HG03103 (cell line): ENCODE results near the gene LDLRAD4.
"Not testable (repeated sequence)": the region's sequence is repeated elsewhere in the genome, so short reads cannot be mapped to it uniquely, and the experiment has no call there.

Experiments used
- ATAC-seq: cut with Tn5 transposase; IDR thresholded peaks from one replicate; pipeline ENCODE4 v1.9.1; 2021; ENCODE audit warnings: low read depth; ENCODE audit not compliant: unreplicated experiment

The LDLRAD4 gene

GRCh38 chr18:13244135-13244534, 25.6 kb downstream of the LDLRAD4 start:
- ATAC-seq = no peak

DNA sequence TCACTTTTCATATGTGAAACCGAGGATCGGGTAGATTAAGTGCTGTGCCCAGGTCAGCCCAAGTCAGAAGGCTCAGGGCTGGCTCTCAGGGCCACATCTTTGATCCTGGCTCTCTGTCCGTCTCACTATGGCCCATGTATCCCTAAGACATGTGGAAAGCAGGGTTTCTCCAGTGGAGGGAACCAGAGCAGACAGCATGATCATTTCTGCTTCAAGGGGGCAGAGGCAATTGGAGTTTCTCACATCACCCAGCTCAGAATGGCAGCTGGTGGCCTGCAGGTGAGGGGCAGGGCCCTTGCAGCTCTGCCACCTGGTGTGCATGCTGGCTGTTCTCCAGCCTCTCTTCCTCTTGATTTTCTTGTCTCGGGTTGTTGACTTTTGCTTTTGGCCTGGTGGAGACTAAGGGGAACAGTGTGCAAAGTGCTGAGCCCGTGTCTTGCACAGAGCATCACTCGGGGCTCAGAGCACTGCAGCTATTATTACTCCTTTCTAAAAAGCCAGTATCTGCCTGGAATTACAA, 27.0 kb downstream of the LDLRAD4 start:
- no peak for ATAC-seq

GRCh38 chr18:13246121-13246520, 27.6 kb downstream of the LDLRAD4 start:
- ATAC-seq = no peak

DNA sequence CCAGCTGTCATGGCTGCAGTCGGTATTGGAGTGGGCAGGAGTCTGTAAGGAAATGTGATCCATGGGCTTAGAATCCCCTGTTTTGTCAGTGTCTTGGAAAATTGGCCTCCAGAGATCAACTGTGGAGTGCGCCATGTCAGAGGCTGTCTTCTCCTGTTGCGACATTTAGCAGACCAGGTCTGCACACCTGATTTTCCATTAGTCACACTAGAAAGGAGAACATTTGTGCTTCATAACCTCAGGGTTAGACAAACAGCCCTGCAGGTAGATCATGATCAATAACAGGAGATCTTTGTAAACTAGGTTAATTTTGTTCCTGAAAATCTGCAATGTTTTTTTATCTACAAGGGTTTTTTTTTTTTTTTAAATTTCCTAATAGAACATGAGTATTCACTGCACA, 28.0 kb downstream of the LDLRAD4 start:
- no peak for ATAC-seq

DNA sequence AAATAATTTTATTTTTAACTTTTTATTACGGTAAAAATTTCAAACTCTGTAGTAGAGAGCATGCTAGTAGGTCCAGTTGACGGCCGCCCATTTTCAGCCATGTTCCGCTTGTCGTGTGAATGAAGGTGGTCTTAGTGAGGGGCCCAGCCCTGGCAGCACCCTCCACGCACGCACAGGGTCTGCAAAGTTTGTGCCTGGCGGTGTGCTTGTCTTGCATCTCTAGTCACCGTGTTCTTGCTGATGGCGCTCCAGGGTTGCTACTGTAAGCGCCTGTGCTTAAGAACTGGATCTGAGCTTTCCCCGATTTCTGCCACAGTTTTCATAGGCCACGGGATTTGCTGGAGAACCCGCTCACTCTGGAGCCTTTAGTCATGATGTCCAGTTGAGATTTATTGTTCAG, 28.9 kb downstream of the LDLRAD4 start:
- no peak for ATAC-seq

DNA sequence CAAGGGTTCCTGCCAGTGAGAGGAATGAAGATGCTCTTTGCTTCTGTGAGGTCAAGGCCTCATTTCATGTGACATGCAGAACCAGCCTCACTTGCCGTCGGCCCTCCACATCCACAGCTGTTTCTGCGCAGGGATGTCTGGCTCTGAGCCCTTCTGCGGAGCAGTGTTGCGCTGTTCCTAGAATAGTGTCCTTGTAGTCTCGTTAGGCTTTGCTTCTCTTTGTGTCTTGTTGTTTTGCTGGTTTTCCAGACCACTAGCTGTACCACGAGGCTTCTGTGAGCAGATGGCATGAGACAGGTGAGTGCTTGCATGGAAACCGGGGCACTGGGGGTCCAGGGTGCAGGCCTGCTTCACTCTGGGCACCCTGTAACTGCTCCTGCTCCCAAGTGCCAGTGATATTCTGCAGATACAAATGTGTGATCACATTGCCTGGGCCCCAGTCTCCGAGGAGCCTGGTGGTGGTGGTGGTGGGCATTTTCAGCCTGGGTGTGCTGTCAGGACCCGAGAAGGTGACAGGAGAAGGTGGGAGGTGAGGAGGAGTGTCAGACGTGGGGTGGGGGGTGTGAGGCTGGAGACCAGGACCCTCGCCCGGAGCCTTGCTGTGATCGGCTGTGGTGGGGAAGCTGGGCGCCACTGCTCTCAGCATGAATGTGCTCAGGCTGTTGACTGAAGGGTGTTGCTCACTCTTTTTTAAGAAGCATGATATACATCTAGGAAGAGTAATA, 34.3 kb downstream of the LDLRAD4 start:
- no peak for ATAC-seq

- ATAC-seq = no peak
Measured at GRCh38 chr18:13253786-13254688, 35.5 kb downstream of the LDLRAD4 start.

DNA sequence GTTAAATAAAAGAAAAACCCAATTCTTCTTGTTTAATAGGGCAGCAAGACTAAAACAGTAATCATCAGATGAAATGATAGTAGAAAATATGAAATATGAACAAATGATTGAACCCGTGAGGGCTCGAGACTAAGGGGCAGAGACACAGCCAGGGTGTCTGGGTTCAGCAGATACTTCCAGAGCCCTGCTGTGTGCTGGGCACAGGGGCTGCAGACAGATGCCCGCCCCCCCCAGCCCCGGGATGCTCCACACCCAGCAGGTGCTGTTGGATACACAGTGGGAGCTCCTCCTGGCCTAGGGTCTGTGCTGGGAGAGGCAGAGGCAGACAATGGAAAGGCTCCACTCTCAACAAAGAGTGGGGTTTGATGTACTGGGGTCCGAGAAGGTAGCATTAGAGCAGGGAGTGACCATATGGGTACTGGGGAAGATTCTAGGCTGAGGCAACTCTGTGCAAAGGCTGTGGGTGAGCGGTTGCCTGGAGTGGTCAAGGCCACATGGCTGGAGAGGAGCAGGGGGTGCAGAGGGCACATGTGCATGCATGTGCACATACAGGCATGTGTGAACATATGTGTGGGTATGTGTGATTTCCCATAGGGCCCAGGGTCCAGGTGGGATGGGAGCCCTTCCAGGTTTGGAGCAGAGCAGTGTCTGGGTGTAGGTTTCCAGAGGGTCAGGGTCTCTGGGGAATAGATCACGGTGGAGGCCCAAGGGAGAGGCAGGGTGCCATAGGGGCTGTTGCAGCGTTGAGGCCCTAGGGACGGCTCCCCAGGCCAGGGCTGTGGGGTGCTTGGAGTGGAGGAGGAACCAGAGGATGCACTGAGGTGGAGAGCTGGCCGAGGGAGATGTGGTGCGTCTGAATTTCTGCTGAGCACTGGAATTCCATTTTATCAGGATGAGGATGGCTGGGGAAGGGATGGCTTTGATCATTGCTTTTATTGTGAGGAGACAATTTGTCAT, 36.7 kb downstream of the LDLRAD4 start:
- ATAC-seq = no peak

DNA sequence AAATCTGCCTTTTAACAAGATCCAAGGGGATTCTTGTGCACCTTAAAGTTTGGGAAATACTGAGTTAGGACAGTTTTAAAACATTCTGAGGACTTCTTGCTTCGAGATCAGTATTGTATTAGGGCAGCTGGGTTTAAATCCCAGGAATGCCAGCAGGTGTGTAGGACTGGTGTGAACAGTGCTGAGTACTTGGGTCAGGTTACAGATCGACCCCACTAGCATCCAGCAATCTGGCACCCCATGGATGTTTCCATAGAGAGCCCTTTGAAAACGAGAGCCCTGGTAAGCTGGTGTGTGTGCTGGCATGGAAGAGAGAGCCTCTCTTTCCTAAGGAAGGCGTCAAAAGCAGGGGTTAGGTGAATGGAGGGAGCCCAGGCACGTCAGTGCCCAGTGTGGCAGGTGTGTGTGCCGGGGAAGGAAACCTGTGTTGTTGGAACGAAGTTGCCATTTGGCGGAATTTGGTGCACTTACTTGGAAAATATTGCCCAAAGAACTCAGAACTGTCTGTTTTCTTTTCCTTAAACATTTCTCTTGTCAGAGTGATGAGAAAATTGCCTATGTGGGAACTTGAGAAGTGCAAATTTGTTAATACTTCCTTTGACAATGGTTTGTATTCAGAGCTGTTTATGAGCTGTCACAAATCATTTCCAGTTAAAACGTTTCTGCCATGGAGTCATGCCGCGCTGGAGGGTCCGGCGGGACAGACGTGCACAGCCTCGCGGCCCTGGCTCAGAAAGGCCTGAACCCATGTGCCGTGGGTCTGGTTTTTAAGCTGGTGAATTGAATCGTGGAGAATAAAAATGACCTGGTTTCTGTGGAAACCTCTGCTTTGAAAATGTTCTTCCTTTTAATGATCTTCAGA, 38.1 kb downstream of the LDLRAD4 start:
- ATAC-seq = no peak

- no peak for ATAC-seq
Measured at GRCh38 chr18:13257361-13257980, 38.9 kb downstream of the LDLRAD4 start.

- no peak for ATAC-seq
Measured at GRCh38 chr18:13258921-13259320, 40.4 kb downstream of the LDLRAD4 start.

GRCh38 chr18:13259701-13260100, 41.1 kb downstream of the LDLRAD4 start:
- ATAC-seq = no peak

DNA sequence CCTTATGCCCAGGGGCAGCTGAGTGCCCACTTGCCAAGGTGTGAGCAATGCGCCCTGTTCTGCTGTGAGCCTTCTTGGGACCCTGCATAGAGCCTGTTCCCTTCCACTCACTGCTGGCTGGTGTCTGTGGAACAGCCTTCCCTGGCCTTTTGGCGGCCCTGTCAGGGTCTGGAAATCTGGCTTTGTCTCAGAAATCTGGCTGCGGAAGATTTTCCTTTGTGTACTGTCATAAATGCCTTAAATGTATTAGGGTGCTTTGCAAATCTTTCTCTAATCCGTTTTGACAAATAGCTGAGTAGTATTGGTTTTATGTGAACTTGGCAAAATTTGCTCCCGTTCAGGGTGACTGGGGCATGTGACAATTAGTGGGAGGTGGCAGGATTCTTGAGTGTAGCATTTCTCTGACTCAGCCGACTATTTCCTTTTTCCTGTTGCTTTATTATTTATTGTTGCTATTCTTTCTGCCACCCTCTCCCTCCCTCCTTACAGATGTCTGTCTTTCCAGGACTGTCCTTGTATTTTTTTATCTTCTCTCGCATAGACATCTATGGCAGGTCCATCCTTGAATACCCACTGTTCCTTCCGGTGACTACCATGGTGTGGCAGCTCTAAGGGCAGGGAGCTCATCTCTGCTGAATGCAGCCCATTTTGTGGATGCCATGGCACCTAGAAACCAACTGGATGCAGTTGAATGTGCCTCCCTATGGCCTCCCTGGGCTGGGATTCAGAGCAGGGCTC, 41.8 kb downstream of the LDLRAD4 start:
- no peak for ATAC-seq

- ATAC-seq = no peak
Measured at GRCh38 chr18:13260935-13261640, 42.5 kb downstream of the LDLRAD4 start.

GRCh38 chr18:13261661-13262357, 43.2 kb downstream of the LDLRAD4 start:
- ATAC-seq = no peak

GRCh38 chr18:13262358-13262680, 43.8 kb downstream of the LDLRAD4 start:
- not testable (repeated sequence) for ATAC-seq
